Endodermal cell (in vitro differentiated cells): ENCODE measurements around the gene PSMG1. TPM values are rescaled to one million over a fixed set of nuclear protein-coding genes. Genes with fewer than 3 reads are reported as not detected.
"Not testable (repeated sequence)": the region's sequence is repeated elsewhere in the genome, so short reads cannot be mapped to it uniquely, and the experiment has no call there.

Experiments
- DNase-seq: peaks from one replicate; pipeline ENCODE4 v3.0.0-alpha.2; 2017
- H3K27ac ChIP-seq: 2 replicates; pipeline ENCODE4 v1.5.1; 2013; ENCODE audit warnings: mild to moderate bottlenecking, low read depth, low read length, moderate library complexity
- H3K27me3 ChIP-seq: 2 replicates; pipeline ENCODE4 v1.6.1; 2013; ENCODE audit warnings: mild to moderate bottlenecking, low read length, moderate library complexity; ENCODE audit not compliant: insufficient read depth, control insufficient read depth, poor library complexity, severe bottlenecking
- H3K36me3 ChIP-seq: 2 replicates; pipeline ENCODE4 v1.7.0; 2013; ENCODE audit warnings: mild to moderate bottlenecking, low read length, moderate library complexity; ENCODE audit not compliant: control insufficient read depth, insufficient read depth
- H3K4me1 ChIP-seq: one replicate; pipeline ENCODE4 v1.7.0; 2013; ENCODE audit warnings: low read length; ENCODE audit not compliant: control insufficient read depth, insufficient read depth
- H3K4me3 ChIP-seq: 2 replicates; pipeline ENCODE4 v1.5.1; 2013; ENCODE audit warnings: mild to moderate bottlenecking, low read length, moderate library complexity
- H3K9ac ChIP-seq: 2 replicates; pipeline ENCODE4 v1.6.1; 2013; ENCODE audit warnings: mild to moderate bottlenecking, low read length, moderate library complexity; ENCODE audit not compliant: poor library complexity, severe bottlenecking; ENCODE audit errors: extremely low read depth
- H3K9me3 ChIP-seq: 2 replicates; pipeline ENCODE4 v1.6.1; 2013; ENCODE audit warnings: mild to moderate bottlenecking, low read length, moderate library complexity; ENCODE audit not compliant: control insufficient read depth
- H3K27ac Mint-ChIP-seq: 2 replicates; pipeline ENCODE4 v1.8.0; 2020; ENCODE audit warnings: mixed read lengths
- H3K27me3 Mint-ChIP-seq: 2 replicates; pipeline ENCODE4 v1.8.0; 2021; ENCODE audit warnings: mild to moderate bottlenecking, mixed read lengths; ENCODE audit not compliant: insufficient read depth
- H3K36me3 Mint-ChIP-seq: 2 replicates; pipeline ENCODE4 v1.8.0; 2020; ENCODE audit warnings: low read depth, mixed read lengths
- H3K4me1 Mint-ChIP-seq: 2 replicates; pipeline ENCODE4 v1.8.0; 2020; ENCODE audit warnings: mixed read lengths
- H3K4me3 Mint-ChIP-seq: 2 replicates; pipeline ENCODE4 v1.8.0; 2020; ENCODE audit warnings: mild to moderate bottlenecking, moderate library complexity, mixed read lengths
- H3K9me3 Mint-ChIP-seq: 2 replicates; pipeline ENCODE4 v1.8.0; 2020; ENCODE audit warnings: mild to moderate bottlenecking, mixed read lengths
- CTCF ChIP-seq: fragments of 200-600 bp; sonication (generic); conservative IDR thresholded peaks from 2 replicates; pipeline ENCODE4 v1.5.0; 2021; ENCODE audit warnings: antibody characterized with exemption, mild to moderate bottlenecking
- WGBS, 2 experiments: methylation state at CpG; one replicate each; pipeline versions ENCODE4 v1.1.5 to v1.1.7; 2013; ENCODE audit warnings: missing lambda C conversion rate in 2 of 2, mixed read lengths in 1 of 2; ENCODE audit not compliant: insufficient coverage in 1 of 2, insufficient read length in 1 of 2; 5-methylcytosine and 5-hydroxymethylcytosine counted together
- total RNA-seq, 2 donors: library from RNA; stranded (reverse); fragmentation: NEBNext Ultra II Directional in 1 of 2; extraction: Animal tissue kit (Norgen Biotek cat#: 25700) in 1 of 2; gene quantifications; 2 replicates in 1 of 2; 3 replicates in 1 of 2; pipeline ENCODE4 v1.2.1, GENCODE V29; 2021

Gene PSMG1
- total RNA-seq, 2 donors from 2014 or later = 47.3 to 52.6 TPM

- WGBS, 2 experiments = 93 to 95% methylated on average over 2 of the region's 2 CpGs
- no peak for TF ChIP-seq CTCF
- H3K27ac ChIP-seq = no peak overlapping the region
- H3K4me1 ChIP-seq = peaks cover 6% of the 10 kb centered on the region
- peaks cover 8% of the 10 kb centered on the region for H3K4me1 Mint-ChIP-seq
- H3K27ac Mint-ChIP-seq = no peak overlapping the region
- no peak overlapping the region for H3K4me3 ChIP-seq
- peaks cover 33% of the 10 kb centered on the region for H3K9me3 Mint-ChIP-seq
- H3K36me3 ChIP-seq = peaks cover 6% of the 10 kb centered on the region
- no peak for DNase-seq
- H3K36me3 Mint-ChIP-seq = peaks cover 18% of the 10 kb centered on the region
- H3K4me3 Mint-ChIP-seq = no peak overlapping the region
- peaks cover 10% of the 10 kb centered on the region for H3K27me3 Mint-ChIP-seq
- H3K9me3 ChIP-seq = peaks cover 37% of the 10 kb centered on the region
- H3K9ac ChIP-seq = no peak overlapping the region
- no peaks in the 10 kb centered on the region for H3K27me3 ChIP-seq
Observed at GRCh38 chr21:39164523-39164922, 18.7 kb downstream of the PSMG1 start.

GRCh38 chr21:39161064-39161463 lies 22.2 kb downstream of the PSMG1 start:
- Histone ChIP-seq H3K4me1 (peaks cover 6% of the 10 kb centered on the region), H3K9ac (no peak overlapping the region), H3K27ac (no peak overlapping the region), H3K9me3 (peaks cover 34% of the 10 kb centered on the region), H3K27me3 (no peaks in the 10 kb centered on the region), H3K36me3 (no peaks in the 10 kb centered on the region), H3K4me3 (no peak overlapping the region)
- Mint-ChIP-seq H3K36me3 (peaks cover 10% of the 10 kb centered on the region), H3K4me3 (no peak overlapping the region), H3K27ac (no peak overlapping the region), H3K4me1 (peaks cover 8% of the 10 kb centered on the region), H3K9me3 (peaks cover 41% of the 10 kb centered on the region), H3K27me3 (peaks cover 10% of the 10 kb centered on the region)
- DNase-seq = no peak
- TF ChIP-seq CTCF = peak; percentile 40
- 80 to 100% methylated on average over 1 to 3 of the region's 3 CpGs for WGBS, 2 experiments

- WGBS, 2 experiments = 92 to 100% methylated on average over 4 to 7 of the region's 7 CpGs
Observed at GRCh38 chr21:39159342-39160063, 23.7 kb downstream of the PSMG1 start.

GRCh38 chr21:39157241-39157640 lies 26.0 kb downstream of the PSMG1 start:
- H3K4me1 ChIP-seq, DNase-seq, H3K36me3 ChIP-seq, H3K9me3 ChIP-seq, H3K36me3 Mint-ChIP-seq, H3K4me3 Mint-ChIP-seq, H3K27ac Mint-ChIP-seq, H3K27ac ChIP-seq, H3K4me1 Mint-ChIP-seq, H3K27me3 Mint-ChIP-seq, H3K4me3 ChIP-seq, H3K9ac ChIP-seq, H3K27me3 ChIP-seq: not testable (repeated sequence)
- WGBS, 2 experiments = 96 to 100% methylated on average over 1 to 34 of the region's 34 CpGs
- H3K9me3 Mint-ChIP-seq = peaks cover 17% of the 10 kb centered on the region

More at GRCh38 chr21:39159342-39160063, 23.7 kb downstream of the PSMG1 start:
- no peak overlapping the region for H3K9ac ChIP-seq
- no peak for DNase-seq
- peaks cover 22% of the 10 kb centered on the region for H3K9me3 ChIP-seq
- peaks cover 6% of the 10 kb centered on the region for H3K4me1 ChIP-seq
- TF ChIP-seq CTCF = no peak
- H3K4me1 Mint-ChIP-seq = peaks cover 8% of the 10 kb centered on the region
- H3K27me3 ChIP-seq = no peaks in the 10 kb centered on the region
- H3K4me3 ChIP-seq = no peak overlapping the region
- H3K4me3 Mint-ChIP-seq = no peak overlapping the region
- H3K27ac ChIP-seq = no peak overlapping the region
- H3K27me3 Mint-ChIP-seq = peaks cover 8% of the 10 kb centered on the region
- H3K36me3 Mint-ChIP-seq = peaks cover 5% of the 10 kb centered on the region
- H3K27ac Mint-ChIP-seq = no peak overlapping the region
- H3K9me3 Mint-ChIP-seq = peaks cover 31% of the 10 kb centered on the region
- H3K36me3 ChIP-seq = no peaks in the 10 kb centered on the region
